Epithelial cell of esophagus (primary cell): ENCODE results near the gene KIAA0825.

Source experiments
- DNase-seq: peaks from one replicate; pipeline ENCODE4 v3.0.0; 2010; ENCODE audit warnings: low read depth
- H3K4me3 ChIP-seq: 2 replicates; pipeline ENCODE4 v1.5.1; 2011; ENCODE audit warnings: mild to moderate bottlenecking, low read length, control low read depth
- CTCF ChIP-seq: IDR thresholded peaks from 2 replicates; pipeline ENCODE4 v1.5.1; 2011; ENCODE audit warnings: low read depth, mild to moderate bottlenecking, low read length, control low read depth, inconsistent platforms; ENCODE audit not compliant: insufficient read depth; ENCODE audit errors: missing control alignments

KIAA0825 gene

GRCh38 chr5:94191604-94192003 is 426.8 kb downstream of the KIAA0825 start:
- TF ChIP-seq CTCF, result no peak
- no peak overlapping the region for H3K4me3 ChIP-seq
- DNase-seq, result no peak

GRCh38 chr5:94188725-94189124 is 429.7 kb downstream of the KIAA0825 start:
- DNase-seq, result no peak
- TF ChIP-seq CTCF, result no peak
- no peak overlapping the region for H3K4me3 ChIP-seq

- H3K4me3 ChIP-seq, result no peak overlapping the region
- TF ChIP-seq CTCF, result no peak
- no peak for DNase-seq
Measured at GRCh38 chr5:94184870-94185269, 433.5 kb downstream of the KIAA0825 start.

- no peak overlapping the region for H3K4me3 ChIP-seq
- TF ChIP-seq CTCF, result peak; percentile 42
- DNase-seq, result peak; percentile 36
Measured at GRCh38 chr5:94181895-94182294, 436.5 kb downstream of the KIAA0825 start.

GRCh38 chr5:94180761-94181160 is 437.6 kb downstream of the KIAA0825 start:
- no peak for DNase-seq
- no peak for TF ChIP-seq CTCF
- no peak overlapping the region for H3K4me3 ChIP-seq

GRCh38 chr5:94175912-94176311 is 442.5 kb downstream of the KIAA0825 start:
- DNase-seq, result no peak
- H3K4me3 ChIP-seq, result no peak overlapping the region
- TF ChIP-seq CTCF, result no peak

- no peak overlapping the region for H3K4me3 ChIP-seq
- peak; percentile 59 for DNase-seq
- no peak for TF ChIP-seq CTCF
Measured at GRCh38 chr5:94174748-94175411, 443.5 kb downstream of the KIAA0825 start.
